Measurements from ENCODE around the gene ST6GALNAC5. TPM values are rescaled to one million over a fixed set of nuclear protein-coding genes. Genes with fewer than 3 reads are reported as not detected.

ST6GALNAC5 gene
- polyA plus RNA-seq, 1 experiment = 3.0 TPM

GRCh38 chr1:76950306-76950705 is 83.0 kb downstream of the ST6GALNAC5 start:
- no peak for TF ChIP-seq CTCF (IDR thresholded peaks at IDR 0.05; ENCODE audit: insufficient read depth, low read depth, low read length)
- CTCF ChIA-PET = interaction anchor here (0.7 kb wide), 1 partner anchor 12 kb away, joined by 3 read pairs; no protein-coding TSS in a partner anchor
- H3K27me3 ChIP-seq (ENCODE audit: control insufficient read depth, insufficient read depth, low read length) = no peaks in the 10 kb centered on the region
- no peak for DNase-seq (ENCODE audit: low read depth)
- POLR2A ChIA-PET = interaction anchor here (0.7 kb wide), 1 partner anchor 1153 kb away, joined by 3 read pairs; no protein-coding TSS in a partner anchor
- H3K4me3 ChIP-seq (ENCODE audit: low read depth, low read length) = no peak overlapping the region
- H3K36me3 ChIP-seq (ENCODE audit: control insufficient read depth, insufficient read depth, low read length) = no peaks in the 10 kb centered on the region

- POLR2A ChIA-PET = no interaction called here
- Histone ChIP-seq H3K27me3 (ENCODE audit: control insufficient read depth, insufficient read depth, low read length) (no peaks in the 10 kb centered on the region), H3K4me3 (ENCODE audit: low read depth, low read length) (no peak overlapping the region), H3K36me3 (ENCODE audit: control insufficient read depth, insufficient read depth, low read length) (no peaks in the 10 kb centered on the region)
- CTCF ChIA-PET = interaction anchor here (0.7 kb wide), 1 partner anchor 12 kb away, joined by 3 read pairs; no protein-coding TSS in a partner anchor
- DNase-seq (ENCODE audit: low read depth) = no peak
- TF ChIP-seq CTCF (IDR thresholded peaks at IDR 0.05; ENCODE audit: insufficient read depth, low read depth, low read length) = no peak
Observed at GRCh38 chr1:76951153-76951552, 83.9 kb downstream of the ST6GALNAC5 start.

GRCh38 chr1:76955652-76956051 is 88.4 kb downstream of the ST6GALNAC5 start:
- DNase-seq (ENCODE audit: low read depth) = no peak
- H3K4me3 ChIP-seq (ENCODE audit: low read depth, low read length) = no peak overlapping the region
- no peak for TF ChIP-seq CTCF (IDR thresholded peaks at IDR 0.05; ENCODE audit: insufficient read depth, low read depth, low read length)
- POLR2A ChIA-PET = no interaction called here
- CTCF ChIA-PET = no interaction called here
- no peaks in the 10 kb centered on the region for H3K27me3 ChIP-seq (ENCODE audit: control insufficient read depth, insufficient read depth, low read length)
- H3K36me3 ChIP-seq (ENCODE audit: control insufficient read depth, insufficient read depth, low read length) = no peaks in the 10 kb centered on the region

GRCh38 chr1:76957961-76958360 is 90.7 kb downstream of the ST6GALNAC5 start:
- Histone ChIP-seq H3K36me3 (ENCODE audit: control insufficient read depth, insufficient read depth, low read length) (no peaks in the 10 kb centered on the region), H3K27me3 (ENCODE audit: control insufficient read depth, insufficient read depth, low read length) (no peaks in the 10 kb centered on the region), H3K4me3 (ENCODE audit: low read depth, low read length) (no peak overlapping the region)
- POLR2A ChIA-PET = no interaction called here
- TF ChIP-seq CTCF (IDR thresholded peaks at IDR 0.05; ENCODE audit: insufficient read depth, low read depth, low read length) = no peak
- CTCF ChIA-PET = no interaction called here
- no peak for DNase-seq (ENCODE audit: low read depth)

- no peaks in the 10 kb centered on the region for H3K27me3 ChIP-seq (ENCODE audit: control insufficient read depth, insufficient read depth, low read length)
- H3K36me3 ChIP-seq (ENCODE audit: control insufficient read depth, insufficient read depth, low read length) = no peaks in the 10 kb centered on the region
- no peak overlapping the region for H3K4me3 ChIP-seq (ENCODE audit: low read depth, low read length)
- TF ChIP-seq CTCF (IDR thresholded peaks at IDR 0.05; ENCODE audit: insufficient read depth, low read depth, low read length) = no peak
- DNase-seq (ENCODE audit: low read depth) = no peak
- ChIA-PET POLR2A (no interaction called here), CTCF (no interaction called here)
Observed at GRCh38 chr1:76958828-76959227, 91.5 kb downstream of the ST6GALNAC5 start.
